Measurements from ENCODE around the gene TMEM250.

DNA sequence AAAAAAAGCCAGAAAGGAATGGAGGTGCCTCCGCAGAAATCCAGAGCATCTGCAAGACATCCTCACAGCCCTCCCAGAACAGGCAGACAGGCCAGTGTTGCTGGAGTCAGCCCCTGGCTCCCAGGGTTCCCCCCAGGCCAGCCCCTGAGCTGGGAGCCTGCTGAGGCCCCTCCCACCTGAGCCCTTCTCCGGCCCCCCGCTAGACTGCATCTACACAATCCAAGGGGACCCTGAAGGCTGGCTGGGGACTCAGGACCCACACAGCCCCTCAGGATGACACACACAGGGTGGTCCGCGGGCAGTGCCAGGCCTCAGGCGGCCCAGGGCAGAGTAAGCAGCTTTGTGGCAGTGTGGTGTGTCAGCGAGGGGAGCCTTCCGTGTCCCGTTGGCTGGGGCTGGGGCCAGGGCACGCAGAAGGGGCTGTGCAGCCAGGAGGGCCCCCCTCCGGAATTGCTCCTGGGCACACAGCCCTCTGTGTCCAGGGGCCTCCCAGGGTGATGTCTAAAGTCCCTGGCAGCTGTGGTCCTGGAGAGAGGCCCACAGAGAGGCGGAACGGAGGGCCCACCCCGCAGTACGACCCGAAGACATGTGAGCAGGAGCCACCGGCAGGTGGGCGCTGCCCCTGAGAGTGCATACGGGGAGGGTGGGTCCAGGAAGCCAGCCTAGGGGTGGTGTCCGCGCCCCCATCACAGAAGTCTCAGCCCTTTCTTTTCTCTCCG lies 2.9 kb downstream of the TMEM250 start:
- TF ChIP-seq, protein P1, sequence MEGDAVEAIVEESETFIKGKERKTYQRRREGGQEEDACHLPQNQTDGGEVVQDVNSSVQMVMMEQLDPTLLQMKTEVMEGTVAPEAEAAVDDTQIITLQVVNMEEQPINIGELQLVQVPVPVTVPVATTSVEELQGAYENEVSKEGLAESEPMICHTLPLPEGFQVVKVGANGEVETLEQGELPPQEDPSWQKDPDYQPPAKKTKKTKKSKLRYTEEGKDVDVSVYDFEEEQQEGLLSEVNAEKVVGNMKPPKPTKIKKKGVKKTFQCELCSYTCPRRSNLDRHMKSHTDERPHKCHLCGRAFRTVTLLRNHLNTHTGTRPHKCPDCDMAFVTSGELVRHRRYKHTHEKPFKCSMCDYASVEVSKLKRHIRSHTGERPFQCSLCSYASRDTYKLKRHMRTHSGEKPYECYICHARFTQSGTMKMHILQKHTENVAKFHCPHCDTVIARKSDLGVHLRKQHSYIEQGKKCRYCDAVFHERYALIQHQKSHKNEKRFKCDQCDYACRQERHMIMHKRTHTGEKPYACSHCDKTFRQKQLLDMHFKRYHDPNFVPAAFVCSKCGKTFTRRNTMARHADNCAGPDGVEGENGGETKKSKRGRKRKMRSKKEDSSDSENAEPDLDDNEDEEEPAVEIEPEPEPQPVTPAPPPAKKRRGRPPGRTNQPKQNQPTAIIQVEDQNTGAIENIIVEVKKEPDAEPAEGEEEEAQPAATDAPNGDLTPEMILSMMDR (IDR thresholded peaks at IDR 0.05): no peak
- TF ChIP-seq ZFX (IDR thresholded peaks at IDR 0.05; ENCODE audit: borderline replicate concordance): no peak

Data from 22Rv1 (cell line).